ENCODE measurements around the gene GPR35.

GRCh38 chr2:240585681-240586197 lies 39.5 kb upstream of the GPR35 start:
- TF ChIP-seq CTCF (IDR thresholded peaks at IDR 0.05), result no peak
- no peak for TF ChIP-seq POLR2A (IDR thresholded peaks at IDR 0.05)
